Endothelial cell of umbilical vein (primary cell): ENCODE data around the gene ZNHIT3. TPM values are rescaled to one million over a fixed set of nuclear protein-coding genes. Genes with fewer than 3 reads are reported as not detected.

Experiments
- BruUV-seq: library from RNA; stranded (reverse); fragments of 400-500 nt; replicated peaks from 2 replicates; lab custom pipeline; 2021; lab: Mats Ljungman, UMichigan
- CTCF ChIA-PET: fragments of 300-600, 350-600 bp; sonication (Branson Sonifier 250); formaldehyde crosslinking; loops from one replicate; lab custom pipeline; 2021; ENCODE audit warnings: antibody characterized with exemption, inconsistent platforms; lab: Charles Lee
- POLR2A ChIA-PET: fragments of 300-600, 350-600 bp; sonication (Branson Sonifier 250); formaldehyde crosslinking; loops from one replicate; lab custom pipeline; 2021; ENCODE audit warnings: antibody characterized with exemption, inconsistent platforms; lab: Charles Lee
- DNase-seq: peaks from one replicate; pipeline ENCODE4 v3.0.0-alpha.2; 2011; ENCODE audit warnings: low read depth, low spot score
- FAIRE-seq: peaks from 2 replicates; lab custom pipeline; 2011; peaks lifted over from hg19 to GRCh38; lab: Jason Lieb, UNC
- H2AFZ ChIP-seq: 2 replicates; pipeline ENCODE4 v1.6.0; 2012; ENCODE audit warnings: low read depth, low read length, control low read depth, inconsistent platforms
- H3K27ac ChIP-seq: 2 replicates; pipeline ENCODE4 v1.5.1; 2011; ENCODE audit warnings: low read depth, mild to moderate bottlenecking, control low read depth, low read length, moderate library complexity; ENCODE audit not compliant: insufficient read depth
- H3K27me3 ChIP-seq, 2 experiments: 2 replicates each; pipeline versions ENCODE4 v1.6.0 to v1.6.1; 2011; ENCODE audit warnings: low read length in 2 of 2, mixed read lengths in 1 of 2; ENCODE audit not compliant: control insufficient read depth in 2 of 2, insufficient read depth in 2 of 2
- H3K36me3 ChIP-seq, 2 experiments: 2 replicates in 1 of 2; 3 replicates in 1 of 2; pipeline ENCODE4 v1.5.1; 2011; ENCODE audit warnings: low read length in 2 of 2, mild to moderate bottlenecking in 1 of 2, moderate library complexity in 1 of 2; ENCODE audit not compliant: control insufficient read depth in 2 of 2, insufficient read depth in 2 of 2; ENCODE audit errors: extremely low read depth in 1 of 2
- H3K4me1 ChIP-seq: 3 replicates; pipeline ENCODE4 v1.5.1; 2011; ENCODE audit warnings: mild to moderate bottlenecking, low read length; ENCODE audit not compliant: control insufficient read depth, insufficient read depth; ENCODE audit errors: extremely low read depth
- H3K4me2 ChIP-seq: 2 replicates; pipeline ENCODE4 v1.6.1; 2011; ENCODE audit warnings: low read length, control low read depth, mixed read lengths; ENCODE audit not compliant: insufficient read depth
- H3K4me3 ChIP-seq, 3 experiments: fragments of 200-600 bp in 1 of 3; sonication (generic), shearing (Covaris generic) in 1 of 3; replicated peaks in 1 of 3; 2 replicates each; pipeline ENCODE4 v1.5.1; 2011 to 2016; ENCODE audit warnings: control low read depth in 3 of 3, low read length in 3 of 3, mild to moderate bottlenecking in 2 of 3, inconsistent platforms in 1 of 3, low read depth in 1 of 3, moderate library complexity in 1 of 3; ENCODE audit not compliant: insufficient read depth in 1 of 3
- H3K79me2 ChIP-seq: 2 replicates; pipeline ENCODE4 v1.6.0; 2012; ENCODE audit warnings: low read length, inconsistent platforms; ENCODE audit not compliant: control insufficient read depth, insufficient read depth
- H3K9ac ChIP-seq: replicated peaks from 2 replicates; pipeline ENCODE3; 2011; ENCODE audit warnings: low read length, control low read depth; ENCODE audit not compliant: insufficient read depth; ENCODE audit errors: extremely low read depth
- H3K9me1 ChIP-seq: replicated peaks from 3 replicates; pipeline ENCODE4 v1.6.0; 2011; ENCODE audit warnings: mild to moderate bottlenecking, low read length; ENCODE audit not compliant: control insufficient read depth, insufficient read depth; ENCODE audit errors: extremely low read depth
- H3K9me3 ChIP-seq: replicated peaks from 2 replicates; pipeline ENCODE4 v1.5.1; 2012; ENCODE audit warnings: low read length, inconsistent platforms; ENCODE audit not compliant: control insufficient read depth, insufficient read depth
- H4K20me1 ChIP-seq: replicated peaks from 2 replicates; pipeline ENCODE3; 2011; ENCODE audit warnings: mild to moderate bottlenecking, low read length; ENCODE audit not compliant: control insufficient read depth, insufficient read depth; ENCODE audit errors: extremely low read depth
- EZH2 ChIP-seq: IDR thresholded peaks from 2 replicates; pipeline ENCODE4 v1.6.1; 2012; ENCODE audit warnings: borderline replicate concordance, low read depth, mild to moderate bottlenecking, moderate library complexity, low read length, inconsistent platforms; ENCODE audit not compliant: severe bottlenecking
- FOS ChIP-seq: IDR thresholded peaks from 2 replicates; pipeline ENCODE4 v1.6.1; 2011; ENCODE audit warnings: mild to moderate bottlenecking, low read length, moderate library complexity, borderline replicate concordance; ENCODE audit not compliant: insufficient read depth
- GATA2 ChIP-seq: IDR thresholded peaks from 2 replicates; pipeline ENCODE4 v1.7.0; 2011; ENCODE audit warnings: low read depth, mild to moderate bottlenecking, moderate library complexity, mixed read lengths, low read length; ENCODE audit not compliant: insufficient read length, insufficient read depth
- JUN ChIP-seq: IDR thresholded peaks from 2 replicates; pipeline ENCODE4 v1.6.1; 2011; ENCODE audit warnings: borderline replicate concordance, low read depth; ENCODE audit not compliant: insufficient read length, insufficient read depth
- MYC ChIP-seq: IDR thresholded peaks from one replicate; pipeline ENCODE4 v1.6.1; 2011; ENCODE audit warnings: mild to moderate bottlenecking, low read depth, low read length
- POLR2A ChIP-seq: IDR thresholded peaks from 2 replicates; pipeline ENCODE4 v1.6.1; 2012; ENCODE audit warnings: low read depth, mild to moderate bottlenecking, control low read depth, low read length
- POLR2AphosphoS5 ChIP-seq: IDR thresholded peaks from 2 replicates; pipeline ENCODE4 v1.6.1; 2012; ENCODE audit warnings: low read depth, mild to moderate bottlenecking, control low read depth, low read length, moderate library complexity; ENCODE audit not compliant: insufficient read depth
- dilution Hi-C: fragments of 300-500 bp; cut with MboI; formaldehyde crosslinking; loops from one replicate; pipeline ENCODE4 v1.15.0; 2019; ENCODE audit warnings: low sequenced_read_pairs; ENCODE audit not compliant: extremely low pct_ligation_motif_present
- intact Hi-C: fragments of 100-400 bp; cut with micrococcal nuclease; formaldehyde crosslinking; loops from one replicate; pipeline ENCODE4 v1.10.0; 2022
- polyA plus RNA-seq, 4 experiments: library from polyadenylated mRNA; depleted of rRNA in 3 of 4; stranded (reverse) in 3 of 4; unstranded in 1 of 4; fragments of >200 nt; gene quantifications; 2 replicates each; pipeline versions ENCODE4 v1.2.1 to v1.2.3, GENCODE V29; 2011 to 2012; ENCODE audit warnings: missing spikeins in 1 of 4
- total RNA-seq: library from RNA; stranded (reverse); gene quantifications from 2 replicates; pipeline ENCODE4 v1.2.3, GENCODE V29; 2021
- TF ChIP-seq, protein P1 (sequence below): IDR thresholded peaks from 2 replicates; pipeline ENCODE4 v1.6.1; 2011; ENCODE audit not compliant: insufficient read depth, insufficient read length
- TF ChIP-seq, protein P2 (sequence below), 2 donors: IDR thresholded peaks; 1 replicate in 1 of 2; 2 replicates in 1 of 2; pipeline ENCODE4 v1.5.1; 2011; ENCODE audit warnings: low read length in 2 of 2, mild to moderate bottlenecking in 2 of 2, moderate library complexity in 2 of 2, control low read depth in 1 of 2, inconsistent platforms in 1 of 2, low read depth in 1 of 2; ENCODE audit not compliant: insufficient read depth in 1 of 2; ENCODE audit errors: extremely low read depth in 1 of 2

The ZNHIT3 gene
- total and polyA plus RNA-seq, 2 donors (not counting 3 experiments of a cell fraction or from before 2014, with no cell fraction given), result 34.0 to 66.9 TPM

DNA sequence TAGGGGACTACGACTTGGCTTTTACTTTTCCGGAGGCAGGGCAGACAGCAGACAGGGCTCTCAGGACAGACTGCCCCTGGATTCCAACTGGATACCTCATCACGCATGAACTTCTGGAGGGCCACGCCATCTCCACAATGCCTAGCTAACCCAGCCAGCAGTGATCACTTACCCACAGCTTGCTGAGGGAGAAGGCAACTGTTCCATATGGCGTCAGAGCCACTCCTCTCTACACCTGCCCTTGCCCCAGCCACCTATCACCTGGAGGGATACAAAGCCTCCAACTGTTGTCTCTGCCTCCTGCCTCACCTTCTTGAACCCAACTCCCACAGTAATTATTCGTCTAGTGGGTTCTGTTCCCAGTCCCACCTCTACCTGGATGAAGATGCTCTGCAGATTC, 39.4 kb downstream of the ZNHIT3 start:
- Histone ChIP-seq H2AFZ (no peak overlapping the region), H3K27me3 (no peaks in the 10 kb centered on the region), H3K27ac (no peak overlapping the region), H3K79me2 (peaks cover 7% of the 10 kb centered on the region), H4K20me1 (no peaks in the 10 kb centered on the region), H3K9ac (no peak overlapping the region), H3K9me3 (no peaks in the 10 kb centered on the region), H3K36me3 (peaks cover 23 to 25% of the 10 kb centered on the region in 2 experiments), H3K9me1 (no peaks in the 10 kb centered on the region), H3K4me2 (no peak overlapping the region), H3K4me1 (peaks cover 14% of the 10 kb centered on the region), H3K4me3 (no peak overlapping the region)
- no TSS peak for BruUV-seq
- dilution Hi-C loops (no loop called here), intact Hi-C loops (no loop called here)
- no peak for DNase-seq
- ChIA-PET CTCF (no interaction called here), POLR2A (no interaction called here)
- FAIRE-seq, result no peak
- TF ChIP-seq MYC (no peak), JUN (no peak), POLR2AphosphoS5 (no peak), POLR2A (no peak), GATA2 (no peak), FOS (no peak), EZH2 (no peak)
- TF ChIP-seq, protein P1, sequence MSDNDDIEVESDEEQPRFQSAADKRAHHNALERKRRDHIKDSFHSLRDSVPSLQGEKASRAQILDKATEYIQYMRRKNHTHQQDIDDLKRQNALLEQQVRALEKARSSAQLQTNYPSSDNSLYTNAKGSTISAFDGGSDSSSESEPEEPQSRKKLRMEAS, result no peak
- TF ChIP-seq, protein P2, sequence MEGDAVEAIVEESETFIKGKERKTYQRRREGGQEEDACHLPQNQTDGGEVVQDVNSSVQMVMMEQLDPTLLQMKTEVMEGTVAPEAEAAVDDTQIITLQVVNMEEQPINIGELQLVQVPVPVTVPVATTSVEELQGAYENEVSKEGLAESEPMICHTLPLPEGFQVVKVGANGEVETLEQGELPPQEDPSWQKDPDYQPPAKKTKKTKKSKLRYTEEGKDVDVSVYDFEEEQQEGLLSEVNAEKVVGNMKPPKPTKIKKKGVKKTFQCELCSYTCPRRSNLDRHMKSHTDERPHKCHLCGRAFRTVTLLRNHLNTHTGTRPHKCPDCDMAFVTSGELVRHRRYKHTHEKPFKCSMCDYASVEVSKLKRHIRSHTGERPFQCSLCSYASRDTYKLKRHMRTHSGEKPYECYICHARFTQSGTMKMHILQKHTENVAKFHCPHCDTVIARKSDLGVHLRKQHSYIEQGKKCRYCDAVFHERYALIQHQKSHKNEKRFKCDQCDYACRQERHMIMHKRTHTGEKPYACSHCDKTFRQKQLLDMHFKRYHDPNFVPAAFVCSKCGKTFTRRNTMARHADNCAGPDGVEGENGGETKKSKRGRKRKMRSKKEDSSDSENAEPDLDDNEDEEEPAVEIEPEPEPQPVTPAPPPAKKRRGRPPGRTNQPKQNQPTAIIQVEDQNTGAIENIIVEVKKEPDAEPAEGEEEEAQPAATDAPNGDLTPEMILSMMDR (IDR thresholded peaks at IDR 0.05; ENCODE audit: extremely low read depth in 1 of 2, insufficient read depth in 1 of 2, low read depth in 1 of 2, low read length in 2 of 2), result no peak
